HL-60/S4 treated with retinoic acid at 250 ng/mL for 4 days and 3 days (cell line): ENCODE measurements around the gene SSBP3.
"Not testable (repeated sequence)": the region's sequence is repeated elsewhere in the genome, so short reads cannot be mapped to it uniquely, and the experiment has no call there.

ENCODE experiments used
- in situ Hi-C: fragments of 300-500 bp; cut with MboI; formaldehyde crosslinking; loops from 2 replicates; pipeline ENCODE4 v1.7.0; 2022; ENCODE audit warnings: low sequenced_read_pairs

SSBP3 gene

DNA sequence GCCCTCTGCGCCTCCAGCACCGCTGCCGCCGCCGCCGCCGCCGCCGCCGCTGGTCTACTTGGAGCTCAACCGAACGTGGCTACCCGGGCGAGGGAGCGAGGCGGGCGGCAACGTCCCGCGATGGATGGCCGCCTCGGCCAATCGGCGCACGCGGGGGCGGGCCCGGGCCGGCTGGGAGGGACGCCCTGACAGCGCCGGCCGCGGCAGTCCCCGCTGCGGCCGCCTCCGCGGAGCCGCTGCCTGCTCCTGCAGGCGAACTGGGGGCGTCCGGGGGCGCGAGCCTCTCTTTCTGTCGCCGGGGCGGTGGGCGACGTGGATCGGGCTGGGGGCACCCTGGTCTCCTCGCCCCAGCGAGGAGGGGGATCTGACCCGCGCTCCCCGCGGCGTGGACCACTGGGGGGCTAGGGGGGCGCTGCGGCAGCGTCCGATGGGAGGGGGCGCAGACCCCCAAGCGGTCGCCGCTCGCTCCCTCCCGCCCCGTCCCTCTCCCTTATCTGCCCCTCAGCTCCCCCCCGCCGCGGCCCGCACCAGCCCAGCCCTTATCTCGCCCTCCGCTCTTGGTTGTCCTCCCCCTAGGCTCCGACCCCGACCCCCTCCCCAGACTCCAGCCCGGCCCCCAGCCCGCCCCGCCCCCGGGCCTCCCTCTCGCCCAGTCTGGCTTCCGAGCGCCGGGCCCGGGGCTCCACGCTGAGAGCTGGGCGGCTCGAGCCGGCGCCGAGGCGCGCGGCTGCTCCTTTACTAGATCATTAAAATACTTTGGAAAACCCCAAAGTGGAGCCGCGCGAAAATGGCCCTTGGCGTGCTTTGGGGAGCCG lies at the start of gene SSBP3:
TSS of gene SSBP3 (minus strand) at position 56 of the 815 bp plus-strand sequence.
- in situ Hi-C loops = no loop called here

- in situ Hi-C loops = no loop called here
These were observed 47.3 kb upstream of the SSBP3 start for GRCh38 chr1:54453509-54453908.

- in situ Hi-C loops = no loop called here
These were observed 46.8 kb upstream of the SSBP3 start for GRCh38 chr1:54453022-54453421.

DNA sequence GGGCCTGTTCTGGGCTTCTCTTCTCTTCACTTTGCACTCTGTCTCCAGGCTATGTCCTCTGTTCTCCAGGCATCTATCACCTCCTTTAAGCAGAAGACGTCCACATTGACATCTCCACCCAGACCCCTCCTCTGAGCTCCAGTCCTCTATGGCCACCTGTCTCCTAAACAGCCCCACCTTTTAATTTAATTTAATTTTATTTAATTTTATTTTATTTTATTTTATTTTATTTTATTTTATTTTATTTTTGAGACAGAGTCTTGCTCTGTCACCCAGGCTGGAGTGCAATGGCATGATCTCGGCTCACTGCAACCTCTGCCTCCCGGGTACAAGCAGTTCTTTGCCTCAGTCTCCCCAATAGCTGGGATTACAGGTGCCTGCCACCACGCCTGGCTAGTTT lies 43.2 kb upstream of the SSBP3 start:
- in situ Hi-C loops = not testable (repeated sequence)

DNA sequence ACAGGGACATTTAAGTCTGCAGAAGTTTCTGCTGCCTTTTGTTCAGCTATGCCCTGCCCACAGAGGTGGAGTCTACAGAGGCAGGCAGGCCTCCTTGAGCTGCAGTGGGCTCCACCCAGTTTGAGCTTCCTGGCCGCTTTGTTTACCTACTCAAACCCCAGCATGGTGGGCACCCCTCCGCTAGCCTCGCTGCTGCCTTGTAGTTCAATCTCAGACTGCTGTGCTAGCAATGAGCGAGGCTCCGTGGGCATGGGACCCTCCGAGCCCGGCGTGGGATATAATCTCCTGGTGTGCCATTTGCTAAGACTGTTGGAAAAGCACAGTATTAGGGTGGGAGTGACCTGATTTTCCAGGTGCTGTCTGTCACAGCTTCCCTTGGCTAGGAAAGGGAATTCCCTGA lies 42.6 kb upstream of the SSBP3 start:
- in situ Hi-C loops = not testable (repeated sequence)

GRCh38 chr1:54447081-54447480 lies 40.9 kb upstream of the SSBP3 start:
- in situ Hi-C loops = not testable (repeated sequence)

DNA sequence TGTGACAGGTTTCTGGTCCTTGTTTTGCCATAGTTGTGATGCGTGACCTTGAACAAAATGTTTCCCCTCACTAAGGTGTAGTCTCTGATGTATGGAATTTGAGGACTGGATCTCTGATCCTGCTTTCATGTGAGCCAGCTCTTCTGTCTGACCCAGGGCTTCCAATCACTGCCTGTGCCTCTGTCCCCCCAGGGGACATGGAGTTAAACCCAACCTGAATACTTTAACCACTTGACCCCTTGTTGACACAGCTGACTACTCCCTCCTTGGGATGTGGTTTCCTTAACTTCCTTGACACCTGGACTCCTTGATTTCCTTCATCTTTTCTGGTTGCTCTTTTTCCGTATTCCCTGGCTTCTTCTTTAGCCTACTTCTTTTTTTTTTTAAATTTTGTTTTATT lies 36.0 kb upstream of the SSBP3 start:
- in situ Hi-C loops = no loop called here

DNA sequence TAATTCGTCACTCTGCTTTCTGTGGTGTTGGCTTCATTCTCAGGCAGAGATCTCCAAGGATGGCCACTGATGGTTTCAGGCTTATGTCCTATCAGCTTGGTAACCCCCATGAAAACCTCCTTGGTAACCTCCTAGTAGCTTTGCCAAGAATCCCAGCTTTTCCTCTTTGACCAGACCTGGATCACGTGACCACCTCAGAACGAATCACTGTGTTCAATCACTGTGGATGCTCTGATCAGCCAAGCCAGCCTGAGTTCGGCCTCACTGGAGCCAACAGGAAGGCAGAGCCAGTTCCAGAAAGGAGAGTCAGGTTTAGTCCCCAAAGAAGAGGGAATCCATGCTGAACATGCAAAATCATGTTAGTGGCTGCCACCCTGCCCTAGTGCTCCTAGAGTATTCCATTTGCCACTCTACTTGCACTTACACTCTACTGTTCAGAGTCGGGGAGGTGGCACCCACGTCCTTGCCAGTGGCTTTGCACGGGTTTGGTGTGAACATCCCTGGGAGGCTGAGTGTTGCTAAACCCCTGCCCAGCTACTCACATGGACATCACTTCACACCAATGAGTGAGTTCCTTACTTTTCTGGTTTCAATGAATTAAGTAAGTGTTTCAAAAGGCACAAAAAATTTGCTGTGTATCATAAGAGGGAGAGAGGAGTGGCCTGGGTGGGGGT lies 33.5 kb upstream of the SSBP3 start:
- in situ Hi-C loops = no loop called here

DNA sequence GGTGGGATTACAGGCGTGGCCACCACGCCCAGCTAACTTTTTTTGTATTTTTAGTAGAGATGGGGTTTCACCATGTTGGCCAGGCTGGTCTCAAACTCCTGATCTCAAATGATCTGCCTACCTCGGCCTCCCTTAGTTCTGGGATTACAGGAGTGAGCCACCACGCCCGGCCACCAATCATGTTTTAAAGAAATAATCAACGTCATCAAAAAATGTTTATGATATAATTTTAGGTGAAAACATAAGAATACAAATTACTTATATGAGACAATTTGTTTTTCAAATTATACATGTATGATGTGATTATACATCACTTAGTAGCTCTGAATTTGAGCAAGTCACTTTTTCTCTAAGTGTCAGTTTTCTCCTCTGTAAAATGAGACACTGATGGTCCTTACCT lies 31.6 kb upstream of the SSBP3 start:
- in situ Hi-C loops = no loop called here

- in situ Hi-C loops = no loop called here
These were observed 30.6 kb upstream of the SSBP3 start for GRCh38 chr1:54436826-54437225.

GRCh38 chr1:54429838-54430237 lies 23.6 kb upstream of the SSBP3 start:
- in situ Hi-C loops = no loop called here

DNA sequence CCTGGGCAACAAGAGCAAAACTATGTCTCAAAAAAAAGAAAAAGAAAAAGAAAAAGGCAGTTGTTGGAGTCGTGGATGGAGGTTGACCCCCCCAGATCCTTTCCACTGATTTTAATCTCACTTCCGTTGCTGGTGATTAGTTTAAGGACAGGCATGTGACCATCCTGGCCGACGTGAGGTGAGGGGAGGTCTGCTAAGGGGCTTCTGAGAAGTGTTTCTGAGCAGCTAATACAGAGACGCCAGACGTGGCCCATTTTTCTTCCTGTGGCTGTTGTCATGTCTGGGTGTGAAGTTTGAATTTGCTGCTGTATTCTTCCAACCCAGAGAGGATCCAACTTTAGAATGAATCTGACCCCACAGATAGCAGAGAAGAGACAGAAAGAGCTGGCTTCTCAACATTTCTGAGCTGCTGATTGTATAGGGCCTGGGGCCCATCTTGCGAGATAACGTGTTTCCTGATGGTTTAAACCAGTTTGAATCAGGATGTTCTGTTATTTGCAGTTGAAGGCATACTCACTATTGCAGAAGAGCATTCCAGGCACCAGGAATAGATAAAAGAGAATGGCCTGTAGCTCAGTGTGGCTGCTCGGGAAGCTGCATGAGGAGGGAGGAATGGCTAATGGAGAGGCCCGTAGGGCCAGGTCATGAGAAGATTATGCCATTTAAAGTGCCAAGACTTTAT lies 22.8 kb upstream of the SSBP3 start:
- in situ Hi-C loops = no loop called here

- in situ Hi-C loops = no loop called here
These were observed 19.0 kb upstream of the SSBP3 start for GRCh38 chr1:54425152-54425584.

- in situ Hi-C loops = no loop called here
These were observed 18.2 kb upstream of the SSBP3 start for GRCh38 chr1:54424398-54424797.

GRCh38 chr1:54421101-54421504 lies 14.9 kb upstream of the SSBP3 start:
- in situ Hi-C loops = no loop called here

DNA sequence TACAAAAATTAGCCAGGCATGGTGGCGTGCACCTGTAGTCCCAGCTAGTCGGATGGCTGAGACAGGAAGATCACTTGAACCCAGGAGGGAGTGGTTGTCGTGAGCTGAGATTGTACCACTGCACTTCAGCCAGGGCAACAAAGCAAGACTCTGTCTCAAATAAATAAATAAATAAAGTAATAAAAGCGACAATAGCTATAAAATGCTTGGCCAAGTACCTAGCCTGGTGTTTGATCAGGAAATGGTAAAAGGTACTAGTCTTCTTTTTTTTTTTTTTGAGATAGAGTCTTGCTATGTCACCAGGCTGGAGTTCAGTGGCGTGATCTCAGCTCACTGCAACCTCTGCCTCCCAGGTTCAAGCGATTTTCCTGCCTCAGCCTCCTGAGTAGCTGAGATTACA lies 12.4 kb upstream of the SSBP3 start:
- in situ Hi-C loops = not testable (repeated sequence)

DNA sequence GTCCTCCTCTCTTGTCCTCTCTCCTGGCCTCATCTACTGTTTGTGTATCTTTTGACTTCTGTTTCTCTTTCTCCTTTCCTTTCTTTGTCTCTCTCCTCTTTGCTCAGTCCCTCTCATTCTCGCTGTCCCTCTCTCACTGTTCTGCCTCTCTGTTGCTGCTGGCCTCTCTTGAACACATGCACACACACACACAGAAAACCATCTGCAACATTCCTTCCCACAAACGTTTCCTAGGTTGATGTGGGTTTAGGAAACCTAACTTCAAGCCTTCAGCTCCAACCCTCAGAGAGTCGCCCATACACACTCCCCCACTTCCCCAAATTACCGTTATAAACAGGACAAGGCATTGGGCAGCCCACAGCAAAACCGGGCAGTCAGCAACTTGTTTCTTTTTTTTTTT lies 10.9 kb upstream of the SSBP3 start:
- in situ Hi-C loops = no loop called here

DNA sequence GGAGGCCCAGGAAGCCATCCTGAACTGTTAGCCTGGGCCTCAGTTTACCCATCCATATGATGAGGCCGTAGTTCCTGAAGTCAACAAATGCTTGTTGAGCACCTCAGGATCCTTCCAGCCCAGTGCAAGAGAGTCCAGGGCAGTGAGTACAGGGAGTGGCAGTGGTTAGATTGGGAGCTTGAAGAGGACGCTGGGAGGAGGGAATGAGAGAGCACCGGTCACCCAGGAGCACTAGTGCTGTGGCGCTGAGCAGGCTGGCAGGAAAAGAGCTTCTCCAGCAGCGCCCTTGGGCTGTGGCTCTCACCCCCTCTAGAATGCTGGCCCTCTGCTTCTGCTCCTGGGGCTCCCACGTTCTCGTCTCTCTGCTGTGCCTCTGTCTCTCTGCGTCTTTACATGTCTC lies 10.2 kb upstream of the SSBP3 start:
- in situ Hi-C loops = no loop called here

DNA sequence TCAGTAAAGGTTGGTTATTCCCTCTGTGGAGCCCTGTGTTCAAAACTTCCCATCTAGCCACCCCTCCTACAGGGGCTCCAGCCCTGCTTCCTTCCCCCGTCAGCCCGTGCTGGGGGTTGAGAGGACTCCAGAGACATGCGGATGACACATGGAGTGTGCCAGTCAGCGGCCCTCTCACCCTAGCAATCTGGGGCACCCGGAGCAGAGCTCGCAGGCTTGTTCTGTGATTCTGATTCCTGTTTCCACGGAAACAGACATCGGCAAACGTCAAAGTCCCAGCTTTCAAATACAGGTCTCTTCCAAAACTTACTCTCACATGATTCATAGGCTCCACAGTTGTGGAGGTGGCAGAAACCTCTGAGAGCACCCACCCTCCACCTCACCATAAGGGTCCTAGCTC lies 9.8 kb upstream of the SSBP3 start:
- in situ Hi-C loops = no loop called here

GRCh38 chr1:54415533-54415932 lies 9.3 kb upstream of the SSBP3 start:
- in situ Hi-C loops = no loop called here

GRCh38 chr1:54413732-54414131 lies 7.5 kb upstream of the SSBP3 start:
- in situ Hi-C loops = loop anchor here (5.0 kb wide), 1 partner anchor 74 kb away; no protein-coding TSS in a partner anchor

GRCh38 chr1:54413295-54413694 lies 7.1 kb upstream of the SSBP3 start:
- in situ Hi-C loops = loop anchor here (5.0 kb wide), 1 partner anchor 74 kb away; no protein-coding TSS in a partner anchor
